Natural killer cell treated with Interleukin-12 subunit alpha and Interleukin-12 subunit beta and Interleukin-15 and Interleukin-18, amount 100 ng/mL, for 72 hours (primary cell): ENCODE measurements around the gene SLC28A1. TPM values are rescaled to one million over a fixed set of nuclear protein-coding genes. Genes with fewer than 3 reads are reported as not detected.
"Not testable (repeated sequence)": the region's sequence is repeated elsewhere in the genome, so short reads cannot be mapped to it uniquely, and the experiment has no call there.

Experiments
- ATAC-seq, 2 donors: fragments of 150-1000 bp; cut with Tn5 transposase in 1 of 2; sonication (Bioruptor Pico), chemical (Tn5 transposase) in 1 of 2; 2 replicates each; pipeline ENCODE4 v1.10.0; 2021
- DNase-seq: peaks from one replicate; pipeline ENCODE4 v3.0.0; 2022; ENCODE audit warnings: low spot score
- H3K27ac Mint-ChIP-seq, 2 donors: 1 replicate in 1 of 2; 2 replicates in 1 of 2; pipeline ENCODE4 v1.8.0; 2022; ENCODE audit warnings: mixed read lengths in 2 of 2, mild to moderate bottlenecking in 1 of 2, moderate library complexity in 1 of 2
- H3K27me3 Mint-ChIP-seq, 2 donors: 1 replicate in 1 of 2; 2 replicates in 1 of 2; pipeline ENCODE4 v1.8.0; 2022; ENCODE audit warnings: mixed read lengths in 2 of 2
- H3K36me3 Mint-ChIP-seq: one replicate; pipeline ENCODE4 v1.8.0; 2022; ENCODE audit warnings: mixed read lengths
- H3K4me1 Mint-ChIP-seq, 2 donors: 1 replicate in 1 of 2; 2 replicates in 1 of 2; pipeline ENCODE4 v1.8.0; 2022; ENCODE audit warnings: low read depth in 2 of 2, mixed read lengths in 2 of 2, mild to moderate bottlenecking in 1 of 2
- H3K4me3 Mint-ChIP-seq: one replicate; pipeline ENCODE4 v1.8.0; 2022; ENCODE audit warnings: mixed read lengths
- H3K9me3 Mint-ChIP-seq: 2 replicates; pipeline ENCODE4 v1.8.0; 2022; ENCODE audit warnings: mixed read lengths
- total RNA-seq, 2 donors: library from RNA; stranded (reverse); gene quantifications; one replicate each; pipeline ENCODE4 v1.2.3, GENCODE V29; 2022

SLC28A1 gene, protein sequence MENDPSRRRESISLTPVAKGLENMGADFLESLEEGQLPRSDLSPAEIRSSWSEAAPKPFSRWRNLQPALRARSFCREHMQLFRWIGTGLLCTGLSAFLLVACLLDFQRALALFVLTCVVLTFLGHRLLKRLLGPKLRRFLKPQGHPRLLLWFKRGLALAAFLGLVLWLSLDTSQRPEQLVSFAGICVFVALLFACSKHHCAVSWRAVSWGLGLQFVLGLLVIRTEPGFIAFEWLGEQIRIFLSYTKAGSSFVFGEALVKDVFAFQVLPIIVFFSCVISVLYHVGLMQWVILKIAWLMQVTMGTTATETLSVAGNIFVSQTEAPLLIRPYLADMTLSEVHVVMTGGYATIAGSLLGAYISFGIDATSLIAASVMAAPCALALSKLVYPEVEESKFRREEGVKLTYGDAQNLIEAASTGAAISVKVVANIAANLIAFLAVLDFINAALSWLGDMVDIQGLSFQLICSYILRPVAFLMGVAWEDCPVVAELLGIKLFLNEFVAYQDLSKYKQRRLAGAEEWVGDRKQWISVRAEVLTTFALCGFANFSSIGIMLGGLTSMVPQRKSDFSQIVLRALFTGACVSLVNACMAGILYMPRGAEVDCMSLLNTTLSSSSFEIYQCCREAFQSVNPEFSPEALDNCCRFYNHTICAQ
- not detected for total RNA-seq

DNA sequence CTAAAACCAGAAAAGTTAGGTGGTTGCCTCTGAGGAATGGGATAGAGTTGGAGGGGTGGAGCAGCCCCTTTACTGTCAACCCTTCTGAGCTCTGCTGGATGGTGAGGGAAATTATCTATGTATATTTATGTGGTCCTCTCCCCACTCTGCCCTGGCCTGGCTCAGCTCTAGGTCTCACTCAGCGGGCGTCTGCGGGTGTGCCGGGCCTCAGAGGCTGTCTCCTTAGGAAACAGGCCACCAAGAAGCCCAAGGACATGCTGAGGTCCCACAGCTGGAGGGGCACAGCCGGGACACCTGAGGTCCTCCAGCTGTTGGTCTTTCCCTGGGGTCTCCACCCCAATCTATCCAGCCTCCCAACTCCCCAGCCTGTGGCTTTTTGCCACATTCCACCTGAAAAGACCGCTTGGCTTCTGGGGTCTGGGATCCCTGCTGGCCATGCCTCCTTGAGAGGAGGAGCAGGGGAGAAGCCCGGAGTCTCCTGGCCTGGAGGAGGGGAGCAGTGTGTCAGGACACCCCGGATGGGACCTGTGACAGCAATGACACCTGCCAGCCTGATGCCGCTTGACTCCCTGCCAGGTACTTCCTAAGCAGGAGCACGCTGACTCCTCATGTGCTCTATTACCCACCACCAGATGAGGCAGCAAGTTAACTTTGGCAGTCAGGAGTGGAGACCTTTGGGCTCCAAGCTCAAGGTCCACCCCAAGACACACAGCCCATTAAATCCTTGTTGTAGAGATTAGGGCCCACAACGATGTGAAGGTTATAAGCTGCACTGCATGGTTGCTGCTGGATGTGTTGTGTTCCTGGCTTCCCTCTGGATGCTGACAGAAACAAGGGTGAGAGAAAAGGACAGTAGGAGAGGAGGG lies at the start of gene SLC28A1:
SLC28A1 (plus strand) TSS at position 747 of the 866 bp plus-strand sequence. CDS start 3,099 bp downstream, outside the sequence.
- H3K4me3 Mint-ChIP-seq: no peak within 1 kb of the TSS
- peaks cover 0 to 2% of the 10 kb centered on the region in 2 donors for H3K27me3 Mint-ChIP-seq
- DNase-seq (peak; percentile 20), ATAC-seq (peak in 1 of 2 donors; percentile 15)
- no peaks in the 10 kb centered on the region for H3K36me3 Mint-ChIP-seq
- H3K9me3 Mint-ChIP-seq: no peaks in the 10 kb centered on the region
- H3K27ac Mint-ChIP-seq: no peak within 1 kb of the TSS
- H3K4me1 Mint-ChIP-seq: no peaks in the 10 kb centered on the region

- H3K4me3 Mint-ChIP-seq: no peak overlapping the region
- DNase-seq (no peak), ATAC-seq (no peak)
- H3K36me3 Mint-ChIP-seq: no peaks in the 10 kb centered on the region
- no peaks in the 10 kb centered on the region for H3K9me3 Mint-ChIP-seq
- H3K4me1 Mint-ChIP-seq: no peaks in the 10 kb centered on the region
- peaks cover 7 to 29% of the 10 kb centered on the region in 2 donors for H3K27me3 Mint-ChIP-seq
- H3K27ac Mint-ChIP-seq: no peak overlapping the region
Measured at GRCh38 chr15:84834969-84835368, 49.5 kb upstream of the SLC28A1 start.

GRCh38 chr15:84835661-84836337 lies 48.7 kb upstream of the SLC28A1 start:
- ATAC-seq (no peak), DNase-seq (no peak)
- no peaks in the 10 kb centered on the region for H3K9me3 Mint-ChIP-seq
- no peak overlapping the region for H3K27ac Mint-ChIP-seq
- peaks cover 7 to 24% of the 10 kb centered on the region in 2 donors for H3K27me3 Mint-ChIP-seq
- no peaks in the 10 kb centered on the region for H3K4me1 Mint-ChIP-seq
- H3K4me3 Mint-ChIP-seq: no peak overlapping the region
- no peaks in the 10 kb centered on the region for H3K36me3 Mint-ChIP-seq

GRCh38 chr15:84836844-84837243 lies 47.6 kb upstream of the SLC28A1 start:
- no peak for ATAC-seq
- Mint-ChIP-seq H3K36me3 (no peaks in the 10 kb centered on the region), H3K4me3 (no peak overlapping the region), H3K4me1 (no peaks in the 10 kb centered on the region), H3K9me3 (no peaks in the 10 kb centered on the region), H3K27ac (no peak overlapping the region), H3K27me3 (peaks cover 7 to 18% of the 10 kb centered on the region in 2 donors)
- DNase-seq: no peak

DNA sequence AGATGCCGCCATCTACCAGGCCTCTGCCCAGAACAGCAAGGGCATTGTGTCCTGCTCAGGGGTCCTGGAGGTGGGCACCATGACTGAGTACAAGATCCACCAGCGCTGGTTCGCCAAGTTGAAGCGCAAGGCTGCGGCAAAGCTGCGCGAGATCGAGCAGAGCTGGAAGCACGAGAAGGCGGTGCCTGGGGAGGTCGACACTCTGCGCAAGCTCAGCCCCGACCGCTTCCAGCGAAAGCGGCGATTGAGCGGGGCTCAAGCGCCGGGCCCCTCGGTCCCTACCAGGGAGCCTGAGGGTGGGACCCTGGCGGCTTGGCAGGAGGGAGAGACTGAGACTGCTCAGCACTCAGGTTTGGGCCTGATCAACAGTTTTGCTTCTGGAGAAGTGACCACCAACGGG lies 44.7 kb upstream of the SLC28A1 start:
- ATAC-seq (no peak), DNase-seq (no peak)
- no peaks in the 10 kb centered on the region for H3K36me3 Mint-ChIP-seq
- H3K9me3 Mint-ChIP-seq: no peaks in the 10 kb centered on the region
- no peak overlapping the region for H3K4me3 Mint-ChIP-seq
- no peak overlapping the region for H3K27ac Mint-ChIP-seq
- no peaks in the 10 kb centered on the region for H3K4me1 Mint-ChIP-seq
- peaks cover 2 to 18% of the 10 kb centered on the region in 2 donors for H3K27me3 Mint-ChIP-seq

DNA sequence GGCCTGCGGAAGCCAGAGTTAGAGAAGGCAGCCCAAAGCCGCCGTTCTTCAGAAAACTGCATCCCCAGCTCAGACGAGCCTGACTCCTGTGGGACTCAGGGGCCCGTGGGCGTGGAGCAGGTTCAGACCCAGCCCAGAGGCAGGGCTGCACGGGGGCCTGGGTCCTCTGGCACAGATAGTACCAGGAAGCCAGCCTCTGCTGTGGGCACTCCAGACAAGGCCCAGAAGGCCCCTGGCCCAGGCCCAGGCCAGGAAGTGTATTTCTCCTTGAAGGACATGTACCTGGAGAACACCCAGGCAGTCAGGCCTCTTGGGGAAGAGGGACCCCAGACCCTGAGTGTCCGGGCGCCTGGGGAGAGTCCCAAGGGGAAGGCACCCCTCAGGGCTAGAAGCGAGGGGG lies 44.2 kb upstream of the SLC28A1 start:
- no peak overlapping the region for H3K27ac Mint-ChIP-seq
- peaks cover 2 to 18% of the 10 kb centered on the region in 2 donors for H3K27me3 Mint-ChIP-seq
- H3K36me3 Mint-ChIP-seq: no peaks in the 10 kb centered on the region
- ATAC-seq: no peak
- H3K4me1 Mint-ChIP-seq: no peaks in the 10 kb centered on the region
- no peak for DNase-seq
- H3K4me3 Mint-ChIP-seq: no peak overlapping the region
- no peaks in the 10 kb centered on the region for H3K9me3 Mint-ChIP-seq

DNA sequence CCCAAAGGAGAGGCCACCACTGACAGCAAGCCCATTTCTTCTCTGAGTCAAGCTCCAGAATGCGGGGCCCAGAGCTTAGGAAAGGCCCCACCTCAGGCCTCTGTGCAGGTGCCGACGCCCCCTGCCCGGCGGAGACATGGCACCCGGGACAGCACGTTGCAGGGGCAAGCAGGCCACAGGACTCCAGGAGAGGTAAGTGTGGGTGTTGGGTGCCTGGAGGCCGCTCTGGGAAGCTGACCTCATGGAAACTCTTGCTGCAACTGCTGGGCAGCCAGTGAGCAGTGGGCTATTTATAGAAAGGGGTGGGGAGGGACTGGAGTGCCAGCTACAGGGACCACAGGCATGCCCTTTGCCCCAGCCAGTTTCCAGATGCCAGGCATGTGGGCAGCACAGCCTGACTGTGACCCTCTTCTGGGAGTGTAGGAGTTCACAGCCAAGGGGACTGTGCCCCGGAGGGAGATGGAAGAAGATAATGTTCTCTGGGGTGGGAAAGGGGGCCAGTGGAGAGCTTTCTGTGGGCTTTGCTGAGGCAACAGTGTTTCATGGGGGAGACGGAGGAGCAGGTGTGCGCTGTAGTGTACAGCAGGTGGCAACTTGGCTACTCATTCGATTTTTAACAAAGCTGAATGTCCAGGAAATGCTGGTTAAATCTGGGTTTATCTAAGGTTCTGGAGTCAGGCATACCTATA lies 43.6 kb upstream of the SLC28A1 start:
- Mint-ChIP-seq H3K36me3 (no peaks in the 10 kb centered on the region), H3K4me3 (no peak overlapping the region), H3K4me1 (no peaks in the 10 kb centered on the region), H3K27ac (no peak overlapping the region), H3K27me3 (peaks cover under 1 to 13% of the 10 kb centered on the region in 2 donors), H3K9me3 (no peaks in the 10 kb centered on the region)
- no peak for DNase-seq
- no peak for ATAC-seq

DNA sequence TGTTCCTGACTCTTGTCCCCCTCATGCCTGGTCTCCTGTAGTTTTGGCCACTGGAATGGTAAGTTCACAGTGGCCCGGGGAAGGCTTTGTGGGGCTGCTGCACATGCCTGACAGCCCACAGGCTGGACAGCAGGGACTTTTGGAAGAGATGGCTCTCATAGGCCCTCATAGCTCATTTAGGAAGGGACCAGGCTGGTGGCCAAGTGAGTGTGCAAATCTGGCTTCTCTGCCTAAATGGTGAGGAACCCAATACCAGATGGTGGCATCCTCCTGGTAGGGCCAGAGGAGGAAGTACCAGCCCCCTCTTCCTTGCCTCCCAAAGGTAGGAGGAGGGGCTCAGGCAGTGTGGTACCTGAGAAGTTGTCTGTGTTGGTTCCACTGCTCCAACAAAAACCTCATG lies 41.7 kb upstream of the SLC28A1 start:
- Mint-ChIP-seq H3K27me3 (peaks cover 0 to 3% of the 10 kb centered on the region in 2 donors), H3K27ac (no peak overlapping the region)
- DNase-seq: no peak

DNA sequence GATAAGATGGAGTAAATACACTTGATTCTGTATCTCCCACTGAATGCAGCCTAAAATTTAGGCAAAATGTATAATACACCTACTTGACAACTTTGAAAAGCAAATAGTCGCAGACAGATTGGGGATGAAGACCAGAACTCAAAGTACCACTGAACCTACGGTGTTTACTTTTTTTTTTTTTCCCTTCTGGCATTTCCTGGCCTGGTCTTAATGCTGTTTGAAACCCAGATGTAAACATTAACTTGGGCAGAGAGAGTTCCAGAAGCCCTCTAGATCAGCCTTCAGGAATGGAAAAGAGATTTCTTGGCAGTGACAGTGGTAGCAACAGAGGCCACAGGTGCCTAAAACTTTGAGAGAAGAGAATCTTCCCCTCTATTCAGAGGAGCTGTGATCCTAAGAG lies 39.5 kb upstream of the SLC28A1 start:
- no peak overlapping the region for H3K27ac Mint-ChIP-seq
- peaks cover 0 to 6% of the 10 kb centered on the region in 2 donors for H3K27me3 Mint-ChIP-seq
- ATAC-seq (no peak), DNase-seq (no peak)
- H3K4me1 Mint-ChIP-seq: no peaks in the 10 kb centered on the region
- peaks cover 4% of the 10 kb centered on the region for H3K9me3 Mint-ChIP-seq
- peaks cover 13% of the 10 kb centered on the region for H3K36me3 Mint-ChIP-seq
- no peak overlapping the region for H3K4me3 Mint-ChIP-seq

More for the DNA sequence above, 41.7 kb upstream of the SLC28A1 start:
- peaks cover 4% of the 10 kb centered on the region for H3K9me3 Mint-ChIP-seq
- no peak for ATAC-seq
- H3K36me3 Mint-ChIP-seq: peaks cover 13% of the 10 kb centered on the region
- H3K4me1 Mint-ChIP-seq: no peaks in the 10 kb centered on the region
- no peak overlapping the region for H3K4me3 Mint-ChIP-seq

DNA sequence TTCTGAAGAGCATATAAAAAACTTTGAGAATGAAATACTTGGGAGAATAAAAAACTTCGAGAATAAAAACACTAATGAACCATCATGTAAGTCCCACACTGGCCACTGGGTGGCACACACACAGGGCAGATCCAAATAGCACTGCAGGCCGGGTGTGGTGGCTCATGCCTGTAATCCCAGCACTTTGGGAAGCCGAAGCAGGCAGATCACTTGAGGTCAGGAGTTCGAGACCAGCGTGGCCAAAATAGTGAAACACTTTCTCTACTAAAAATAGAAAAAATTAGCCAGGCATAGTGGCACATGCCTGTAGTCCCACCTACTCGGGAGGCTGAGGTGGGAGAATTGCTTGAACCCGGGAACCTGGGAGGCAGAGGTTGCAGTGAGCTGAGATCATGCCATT lies 38.8 kb upstream of the SLC28A1 start:
- H3K4me1 Mint-ChIP-seq, DNase-seq, H3K9me3 Mint-ChIP-seq, H3K27me3 Mint-ChIP-seq, H3K4me3 Mint-ChIP-seq, H3K27ac Mint-ChIP-seq: not testable (repeated sequence)
- peaks cover 13% of the 10 kb centered on the region for H3K36me3 Mint-ChIP-seq
- peak in 1 of 2 donors; percentile 61 for ATAC-seq

GRCh38 chr15:84846269-84846668 lies 38.2 kb upstream of the SLC28A1 start:
- Mint-ChIP-seq H3K36me3 (peaks cover 13% of the 10 kb centered on the region), H3K4me3 (no peak overlapping the region), H3K9me3 (peaks cover 4% of the 10 kb centered on the region), H3K27ac (no peak overlapping the region), H3K27me3 (peaks cover 0 to 6% of the 10 kb centered on the region in 2 donors), H3K4me1 (no peaks in the 10 kb centered on the region)
- no peak for ATAC-seq
- no peak for DNase-seq

- no peak overlapping the region for H3K4me3 Mint-ChIP-seq
- peaks cover 13% of the 10 kb centered on the region for H3K36me3 Mint-ChIP-seq
- no peaks in the 10 kb centered on the region for H3K4me1 Mint-ChIP-seq
- no peak overlapping the region for H3K27ac Mint-ChIP-seq
- H3K9me3 Mint-ChIP-seq: peaks cover 4% of the 10 kb centered on the region
- ATAC-seq (no peak), DNase-seq (no peak)
- peaks cover 0 to 6% of the 10 kb centered on the region in 2 donors for H3K27me3 Mint-ChIP-seq
Measured at GRCh38 chr15:84847382-84847781, 37.1 kb upstream of the SLC28A1 start.

DNA sequence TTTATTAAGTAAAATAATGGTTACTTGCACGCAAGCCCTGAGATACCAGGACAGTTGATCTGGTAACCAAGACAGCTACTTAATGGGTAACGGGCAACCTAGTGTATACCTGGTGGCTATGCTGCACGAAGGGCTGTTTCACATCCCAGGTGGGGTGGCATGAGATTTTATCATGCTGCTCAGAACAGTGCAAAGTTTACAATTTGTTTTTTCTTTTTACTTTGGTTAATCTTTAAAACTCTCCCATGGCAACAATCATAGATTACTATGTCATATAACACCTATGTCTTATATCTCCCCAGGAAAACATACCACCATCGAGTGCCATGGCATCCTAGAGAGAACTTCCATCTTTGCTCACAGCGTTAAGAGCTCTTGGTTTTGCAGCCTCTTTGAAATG lies 32.2 kb upstream of the SLC28A1 start:
- H3K27me3 Mint-ChIP-seq: peaks cover 0 to 2% of the 10 kb centered on the region in 2 donors
- H3K27ac Mint-ChIP-seq: no peak overlapping the region
- H3K9me3 Mint-ChIP-seq: peaks cover under 1% of the 10 kb centered on the region
- no peak for ATAC-seq
- peaks cover 2% of the 10 kb centered on the region for H3K36me3 Mint-ChIP-seq
- H3K4me1 Mint-ChIP-seq: no peaks in the 10 kb centered on the region
- DNase-seq: no peak
- no peak overlapping the region for H3K4me3 Mint-ChIP-seq
